HepG2 (cell line): Measurements from ENCODE around the gene DDHD1. TPM values are rescaled to one million over a fixed set of nuclear protein-coding genes. Genes with fewer than 3 reads are reported as not detected.

ENCODE experiments used
- GFI1 ChIP-seq: sonication (generic); formaldehyde crosslinking; IDR thresholded peaks from 2 replicates; pipeline ENCODE4 v1.5.0; 2020; ENCODE audit warnings: missing genetic modification reagents, mild to moderate bottlenecking, borderline replicate concordance
- ZNF33A ChIP-seq: sonication (generic); formaldehyde crosslinking; IDR thresholded peaks from 2 replicates; pipeline ENCODE4 v1.5.1; 2020; ENCODE audit warnings: missing genetic modification reagents, mild to moderate bottlenecking, moderate library complexity, borderline replicate concordance
- ZSCAN12 ChIP-seq: sonication (generic); formaldehyde crosslinking; IDR thresholded peaks from 2 replicates; pipeline ENCODE4 v1.9.0; 2021; ENCODE audit warnings: mild to moderate bottlenecking, missing genetic modification reagents
- ZSCAN22 ChIP-seq: sonication (generic); formaldehyde crosslinking; IDR thresholded peaks from 2 replicates; pipeline ENCODE4 v1.4.0; 2020; ENCODE audit warnings: mild to moderate bottlenecking, missing genetic modification reagents
- polyA plus RNA-seq, 8 experiments: library from polyadenylated mRNA; depleted of rRNA in 3 of 8; stranded (reverse) in 7 of 8; unstranded in 1 of 8; fragments of >200 nt; fragmentation: Illumina TruSeq in 4 of 8; extraction: Trizol in 4 of 8; gene quantifications; 2 replicates each; pipeline versions ENCODE4 v1.2.1 to v1.2.3, GENCODE V29; 2011 to 2016; ENCODE audit warnings: low read depth in 4 of 8, missing spikeins in 1 of 8, mixed read lengths in 1 of 8; ENCODE audit not compliant: insufficient read depth in 1 of 8
- total RNA-seq, 5 experiments: library from RNA; depleted of rRNA; stranded (reverse); fragments of >200 nt; fragmentation: Illumina TruSeq; extraction: Trizol; gene quantifications; 2 replicates each; pipeline ENCODE4 v1.2.3, GENCODE V29; 2016; ENCODE audit warnings: low read depth in 1 of 5
- TF ChIP-seq, protein P1 (sequence below): sonication (generic); formaldehyde crosslinking; IDR thresholded peaks from 2 replicates; pipeline ENCODE4 v1.8.0; 2022; ENCODE audit warnings: low read depth, missing genetic modification reagents
- TF ChIP-seq, protein P2 (sequence below): sonication (generic); formaldehyde crosslinking; IDR thresholded peaks from 2 replicates; pipeline ENCODE4 v1.5.1; 2020; ENCODE audit warnings: missing genetic modification reagents, mild to moderate bottlenecking, borderline replicate concordance
- TF ChIP-seq, protein P3 (sequence below): sonication (generic); formaldehyde crosslinking; IDR thresholded peaks from 2 replicates; pipeline ENCODE4 v1.5.0; 2020; ENCODE audit warnings: mild to moderate bottlenecking, low read depth, missing genetic modification reagents, borderline replicate concordance

DDHD1 gene
- total and polyA plus RNA-seq, 2 of the 13 experiments (the other 11 are each of a cell fraction or from before 2014, with no cell fraction given): 4.6 to 8.3 TPM

DNA sequence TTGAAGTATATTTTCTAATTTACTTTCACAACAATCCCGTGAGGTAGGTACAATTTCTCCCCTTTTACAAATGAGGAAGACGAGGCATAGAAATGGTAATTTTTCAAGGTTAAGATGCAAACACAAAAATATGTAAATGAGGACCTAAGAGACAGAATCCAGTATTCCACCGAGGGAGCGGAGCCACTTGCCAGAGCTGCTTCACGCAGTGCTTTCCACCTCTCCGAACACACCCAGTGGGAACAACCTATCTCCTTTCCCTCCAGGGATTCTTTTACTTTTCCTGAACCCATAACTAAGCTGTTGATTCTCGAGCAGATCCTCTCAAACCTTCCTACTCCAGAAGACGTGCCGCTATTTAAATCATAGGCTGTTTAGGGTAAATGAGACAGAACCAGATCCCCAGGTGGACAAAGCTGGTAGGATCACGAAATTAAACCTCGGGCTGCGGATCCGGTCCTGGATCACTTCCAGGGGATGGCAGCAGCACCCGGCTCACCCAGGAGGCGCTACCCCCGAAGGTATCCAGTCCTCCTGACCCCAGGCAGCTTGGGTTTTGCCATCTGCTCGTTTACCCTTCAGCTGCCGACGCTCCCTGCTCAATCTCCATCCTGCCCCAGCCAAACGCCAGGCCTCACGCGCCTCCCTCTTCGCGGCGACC lies 1.5 kb downstream of the DDHD1 start (continued):
- TF ChIP-seq, protein P1, sequence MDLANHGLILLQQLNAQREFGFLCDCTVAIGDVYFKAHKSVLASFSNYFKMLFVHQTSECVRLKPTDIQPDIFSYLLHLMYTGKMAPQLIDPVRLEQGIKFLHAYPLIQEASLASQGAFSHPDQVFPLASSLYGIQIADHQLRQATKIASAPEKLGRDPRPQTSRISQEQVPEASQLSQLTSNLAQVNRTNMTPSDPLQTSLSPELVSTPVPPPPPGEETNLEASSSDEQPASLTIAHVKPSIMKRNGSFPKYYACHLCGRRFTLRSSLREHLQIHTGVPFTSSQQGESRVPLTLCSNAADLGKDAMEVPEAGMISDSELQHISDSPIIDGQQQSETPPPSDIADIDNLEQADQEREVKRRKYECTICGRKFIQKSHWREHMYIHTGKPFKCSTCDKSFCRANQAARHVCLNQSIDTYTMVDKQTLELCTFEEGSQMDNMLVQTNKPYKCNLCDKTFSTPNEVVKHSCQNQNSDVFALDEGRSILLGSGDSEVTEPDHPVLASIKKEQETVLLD (CRISPR knock-in tag): no peak
- TF ChIP-seq ZNF33A (CRISPR knock-in tag): no peak
- TF ChIP-seq, protein P2, sequence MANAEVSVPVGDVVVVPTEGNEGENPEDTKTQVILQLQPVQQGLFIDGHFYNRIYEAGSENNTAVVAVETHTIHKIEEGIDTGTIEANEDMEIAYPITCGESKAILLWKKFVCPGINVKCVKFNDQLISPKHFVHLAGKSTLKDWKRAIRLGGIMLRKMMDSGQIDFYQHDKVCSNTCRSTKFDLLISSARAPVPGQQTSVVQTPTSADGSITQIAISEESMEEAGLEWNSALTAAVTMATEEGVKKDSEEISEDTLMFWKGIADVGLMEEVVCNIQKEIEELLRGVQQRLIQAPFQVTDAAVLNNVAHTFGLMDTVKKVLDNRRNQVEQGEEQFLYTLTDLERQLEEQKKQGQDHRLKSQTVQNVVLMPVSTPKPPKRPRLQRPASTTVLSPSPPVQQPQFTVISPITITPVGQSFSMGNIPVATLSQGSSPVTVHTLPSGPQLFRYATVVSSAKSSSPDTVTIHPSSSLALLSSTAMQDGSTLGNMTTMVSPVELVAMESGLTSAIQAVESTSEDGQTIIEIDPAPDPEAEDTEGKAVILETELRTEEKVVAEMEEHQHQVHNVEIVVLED (CRISPR knock-in tag): no peak
- no peak for TF ChIP-seq GFI1 (CRISPR knock-in tag)
- no peak for TF ChIP-seq ZSCAN22 (CRISPR knock-in tag)
- TF ChIP-seq ZSCAN12 (CRISPR knock-in tag): 0 out of 2 replicates have a peak, but pooled peaks have one; percentile 54
- TF ChIP-seq, protein P3, sequence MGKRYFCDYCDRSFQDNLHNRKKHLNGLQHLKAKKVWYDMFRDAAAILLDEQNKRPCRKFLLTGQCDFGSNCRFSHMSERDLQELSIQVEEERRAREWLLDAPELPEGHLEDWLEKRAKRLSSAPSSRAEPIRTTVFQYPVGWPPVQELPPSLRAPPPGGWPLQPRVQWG (CRISPR knock-in tag): no peak
